ENCODE results near the gene MAL. TPM values are rescaled to one million over a fixed set of nuclear protein-coding genes. Genes with fewer than 3 reads are reported as not detected.

Gene MAL
- total and polyA plus RNA-seq, 2 experiments from 2014 or later, result 0.24 to 0.31 TPM

- Mint-ChIP-seq H3K4me1 (peaks cover 41% of the 10 kb centered on the region), H3K4me3 (no peak overlapping the region), H3K9me3 (no peaks in the 10 kb centered on the region), H3K27me3 (ENCODE audit: insufficient read depth, low read depth, poor library complexity) (peaks cover 6% of the 10 kb centered on the region), H3K27ac (no peak overlapping the region; the same call in 1 of the 2 replicates), H3K36me3 (ENCODE audit: low read depth) (no peaks in the 10 kb centered on the region)
- Histone ChIP-seq H3K9me2 (ENCODE audit: insufficient read depth) (no peaks in the 10 kb centered on the region), H3K27me3 (ENCODE audit: insufficient read depth) (no peaks in the 10 kb centered on the region), H3K79me2 (replicated peaks; ENCODE audit: insufficient read depth) (no peaks in the 10 kb centered on the region), H3K4me3 (no peak overlapping the region), H4K20me1 (replicated peaks; ENCODE audit: insufficient read depth) (no peaks in the 10 kb centered on the region), H3K27ac (ENCODE audit: low read depth) (no peak overlapping the region), H3F3A (replicated peaks; ENCODE audit: low read depth) (no peaks in the 10 kb centered on the region), H3K4me1 (ENCODE audit: insufficient read depth) (no peaks in the 10 kb centered on the region), H2AFZ (no peak overlapping the region), H3K36me3 (ENCODE audit: insufficient read depth) (no peaks in the 10 kb centered on the region), H3K4me2 (no peak overlapping the region)
- ATAC-seq, result no peak
- TF ChIP-seq POLR2AphosphoS5 (IDR thresholded peaks at IDR 0.05; ENCODE audit: low read depth), result no peak
- TF ChIP-seq NANOG (IDR thresholded peaks at IDR 0.05; ENCODE audit: borderline replicate concordance), result no peak
- no peak for TF ChIP-seq ZNF114 (CRISPR knock-in tag; IDR thresholded peaks at IDR 0.05)
- no peak for TF ChIP-seq JUNB (IDR thresholded peaks at IDR 0.05; ENCODE audit: unreplicated experiment)
- DNase-seq (ENCODE audit: low spot score), result no peak
Observed at GRCh38 chr2:95006588-95006987, 18.9 kb upstream of the MAL start.

- Mint-ChIP-seq H3K4me3 (no peak overlapping the region), H3K27me3 (ENCODE audit: insufficient read depth, low read depth, poor library complexity) (peaks cover 6% of the 10 kb centered on the region), H3K36me3 (ENCODE audit: low read depth) (no peaks in the 10 kb centered on the region), H3K9me3 (no peaks in the 10 kb centered on the region), H3K27ac (no peak overlapping the region), H3K4me1 (peaks cover 41% of the 10 kb centered on the region)
- Histone ChIP-seq H3F3A (replicated peaks; ENCODE audit: low read depth) (no peaks in the 10 kb centered on the region), H3K36me3 (ENCODE audit: insufficient read depth) (no peaks in the 10 kb centered on the region), H4K20me1 (replicated peaks; ENCODE audit: insufficient read depth) (no peaks in the 10 kb centered on the region), H3K79me2 (replicated peaks; ENCODE audit: insufficient read depth) (no peaks in the 10 kb centered on the region), H3K27ac (ENCODE audit: low read depth) (no peak overlapping the region), H3K4me3 (no peak overlapping the region), H3K9me2 (ENCODE audit: insufficient read depth) (no peaks in the 10 kb centered on the region), H3K4me2 (no peak overlapping the region), H2AFZ (no peak overlapping the region), H3K27me3 (ENCODE audit: insufficient read depth) (no peaks in the 10 kb centered on the region), H3K4me1 (ENCODE audit: insufficient read depth) (no peaks in the 10 kb centered on the region)
- TF ChIP-seq, protein P1, sequence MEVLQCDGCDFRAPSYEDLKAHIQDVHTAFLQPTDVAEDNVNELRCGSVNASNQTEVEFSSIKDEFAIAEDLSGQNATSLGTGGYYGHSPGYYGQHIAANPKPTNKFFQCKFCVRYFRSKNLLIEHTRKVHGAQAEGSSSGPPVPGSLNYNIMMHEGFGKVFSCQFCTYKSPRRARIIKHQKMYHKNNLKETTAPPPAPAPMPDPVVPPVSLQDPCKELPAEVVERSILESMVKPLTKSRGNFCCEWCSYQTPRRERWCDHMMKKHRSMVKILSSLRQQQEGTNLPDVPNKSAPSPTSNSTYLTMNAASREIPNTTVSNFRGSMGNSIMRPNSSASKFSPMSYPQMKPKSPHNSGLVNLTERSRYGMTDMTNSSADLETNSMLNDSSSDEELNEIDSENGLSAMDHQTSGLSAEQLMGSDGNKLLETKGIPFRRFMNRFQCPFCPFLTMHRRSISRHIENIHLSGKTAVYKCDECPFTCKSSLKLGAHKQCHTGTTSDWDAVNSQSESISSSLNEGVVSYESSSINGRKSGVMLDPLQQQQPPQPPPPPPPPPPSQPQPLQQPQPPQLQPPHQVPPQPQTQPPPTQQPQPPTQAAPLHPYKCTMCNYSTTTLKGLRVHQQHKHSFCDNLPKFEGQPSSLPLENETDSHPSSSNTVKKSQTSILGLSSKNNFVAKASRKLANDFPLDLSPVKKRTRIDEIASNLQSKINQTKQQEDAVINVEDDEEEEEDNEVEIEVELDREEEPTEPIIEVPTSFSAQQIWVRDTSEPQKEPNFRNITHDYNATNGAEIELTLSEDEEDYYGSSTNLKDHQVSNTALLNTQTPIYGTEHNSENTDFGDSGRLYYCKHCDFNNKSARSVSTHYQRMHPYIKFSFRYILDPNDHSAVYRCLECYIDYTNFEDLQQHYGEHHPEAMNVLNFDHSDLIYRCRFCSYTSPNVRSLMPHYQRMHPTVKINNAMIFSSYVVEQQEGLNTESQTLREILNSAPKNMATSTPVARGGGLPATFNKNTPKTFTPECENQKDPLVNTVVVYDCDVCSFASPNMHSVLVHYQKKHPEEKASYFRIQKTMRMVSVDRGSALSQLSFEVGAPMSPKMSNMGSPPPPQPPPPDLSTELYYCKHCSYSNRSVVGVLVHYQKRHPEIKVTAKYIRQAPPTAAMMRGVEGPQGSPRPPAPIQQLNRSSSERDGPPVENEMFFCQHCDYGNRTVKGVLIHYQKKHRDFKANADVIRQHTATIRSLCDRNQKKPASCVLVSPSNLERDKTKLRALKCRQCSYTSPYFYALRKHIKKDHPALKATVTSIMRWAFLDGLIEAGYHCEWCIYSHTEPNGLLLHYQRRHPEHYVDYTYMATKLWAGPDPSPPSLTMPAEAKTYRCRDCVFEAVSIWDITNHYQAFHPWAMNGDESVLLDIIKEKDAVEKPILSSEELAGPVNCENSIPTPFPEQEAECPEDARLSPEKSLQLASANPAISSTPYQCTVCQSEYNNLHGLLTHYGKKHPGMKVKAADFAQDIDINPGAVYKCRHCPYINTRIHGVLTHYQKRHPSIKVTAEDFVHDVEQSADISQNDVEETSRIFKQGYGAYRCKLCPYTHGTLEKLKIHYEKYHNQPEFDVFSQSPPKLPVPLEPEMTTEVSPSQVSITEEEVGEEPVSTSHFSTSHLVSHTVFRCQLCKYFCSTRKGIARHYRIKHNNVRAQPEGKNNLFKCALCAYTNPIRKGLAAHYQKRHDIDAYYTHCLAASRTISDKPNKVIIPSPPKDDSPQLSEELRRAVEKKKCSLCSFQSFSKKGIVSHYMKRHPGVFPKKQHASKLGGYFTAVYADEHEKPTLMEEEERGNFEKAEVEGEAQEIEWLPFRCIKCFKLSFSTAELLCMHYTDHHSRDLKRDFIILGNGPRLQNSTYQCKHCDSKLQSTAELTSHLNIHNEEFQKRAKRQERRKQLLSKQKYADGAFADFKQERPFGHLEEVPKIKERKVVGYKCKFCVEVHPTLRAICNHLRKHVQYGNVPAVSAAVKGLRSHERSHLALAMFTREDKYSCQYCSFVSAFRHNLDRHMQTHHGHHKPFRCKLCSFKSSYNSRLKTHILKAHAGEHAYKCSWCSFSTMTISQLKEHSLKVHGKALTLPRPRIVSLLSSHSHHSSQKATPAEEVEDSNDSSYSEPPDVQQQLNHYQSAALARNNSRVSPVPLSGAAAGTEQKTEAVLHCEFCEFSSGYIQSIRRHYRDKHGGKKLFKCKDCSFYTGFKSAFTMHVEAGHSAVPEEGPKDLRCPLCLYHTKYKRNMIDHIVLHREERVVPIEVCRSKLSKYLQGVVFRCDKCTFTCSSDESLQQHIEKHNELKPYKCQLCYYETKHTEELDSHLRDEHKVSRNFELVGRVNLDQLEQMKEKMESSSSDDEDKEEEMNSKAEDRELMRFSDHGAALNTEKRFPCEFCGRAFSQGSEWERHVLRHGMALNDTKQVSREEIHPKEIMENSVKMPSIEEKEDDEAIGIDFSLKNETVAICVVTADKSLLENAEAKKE (CRISPR knock-in tag; IDR thresholded peaks at IDR 0.05), result no peak
- no peak for TF ChIP-seq NANOG (IDR thresholded peaks at IDR 0.05; ENCODE audit: borderline replicate concordance)
- no peak for DNase-seq (ENCODE audit: low spot score)
- no peak for ATAC-seq
Observed at GRCh38 chr2:95007031-95007609, 18.4 kb upstream of the MAL start.
